Neural cell (in vitro differentiated cells): ENCODE measurements around the gene CLIP4.

ENCODE experiments used
- CTCF ChIP-seq: fragments of 450-650 bp; IDR thresholded peaks from 2 replicates; pipeline ENCODE4 v1.5.1; 2014; ENCODE audit warnings: antibody characterized with exemption, mild to moderate bottlenecking, moderate library complexity; ENCODE audit not compliant: poor library complexity, severe bottlenecking
- EP300 ChIP-seq: fragments of 450-650 bp; conservative IDR thresholded peaks from 2 replicates; pipeline ENCODE4 v1.6.1; 2014; ENCODE audit warnings: antibody characterized with exemption, mild to moderate bottlenecking, moderate library complexity; ENCODE audit not compliant: poor library complexity, severe bottlenecking
- EZH2 ChIP-seq: fragments of 200-600, 300-800 bp; shearing (Covaris generic), sonication (generic); IDR thresholded peaks from 2 replicates; pipeline ENCODE4 v1.6.1; 2014; ENCODE audit warnings: antibody characterized with exemption, low read length, borderline replicate concordance, mild to moderate bottlenecking; ENCODE audit not compliant: insufficient read depth, poor library complexity, severe bottlenecking
- MXI1 ChIP-seq: fragments of 450-650 bp; conservative IDR thresholded peaks from 2 replicates; pipeline ENCODE4 v1.6.1; 2014; ENCODE audit warnings: antibody characterized with exemption, mild to moderate bottlenecking; ENCODE audit not compliant: poor library complexity, severe bottlenecking
- POLR2AphosphoS5 ChIP-seq: IDR thresholded peaks from 2 replicates; pipeline ENCODE4 v1.6.1; 2012
- RAD21 ChIP-seq: fragments of 450-650 bp; conservative IDR thresholded peaks from 2 replicates; pipeline ENCODE4 v1.6.1; 2014; ENCODE audit warnings: antibody characterized with exemption, mild to moderate bottlenecking, moderate library complexity
- TF ChIP-seq, protein P1 (sequence below): IDR thresholded peaks from 2 replicates; pipeline ENCODE4 v1.6.1; 2012; ENCODE audit warnings: borderline replicate concordance

DNA sequence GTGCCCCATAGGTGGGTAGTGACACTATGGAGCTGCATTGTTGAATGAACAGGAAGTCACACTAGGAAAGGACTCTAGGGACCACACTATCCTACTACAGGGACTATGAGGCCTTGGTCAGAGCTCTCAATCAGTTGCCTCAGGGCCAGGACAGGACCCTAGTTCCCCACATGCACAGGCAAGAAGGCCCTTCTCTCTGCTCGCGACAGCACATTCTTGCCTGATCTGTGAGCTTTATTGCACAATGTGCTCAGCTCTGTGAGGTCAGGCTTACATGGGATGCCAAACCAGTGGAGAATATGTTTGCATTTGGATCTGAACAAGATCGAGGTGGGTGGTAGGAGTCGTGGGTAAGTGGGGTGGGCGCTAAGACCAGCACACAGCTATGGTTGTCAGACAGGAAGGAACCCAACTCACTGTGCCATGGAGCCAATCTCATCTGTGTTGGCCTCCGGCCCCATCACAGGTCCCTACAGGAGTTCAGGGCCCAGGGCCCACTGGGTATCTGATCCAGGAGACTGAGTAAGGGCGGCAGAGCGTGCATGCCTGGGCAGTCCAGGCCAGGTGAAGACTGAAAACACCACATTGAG is 48.8 kb upstream of the CLIP4 start:
- no peak for TF ChIP-seq RAD21
- no peak for TF ChIP-seq CTCF
- TF ChIP-seq EP300: no peak
- no peak for TF ChIP-seq EZH2
- TF ChIP-seq POLR2AphosphoS5: no peak
- TF ChIP-seq, protein P1, sequence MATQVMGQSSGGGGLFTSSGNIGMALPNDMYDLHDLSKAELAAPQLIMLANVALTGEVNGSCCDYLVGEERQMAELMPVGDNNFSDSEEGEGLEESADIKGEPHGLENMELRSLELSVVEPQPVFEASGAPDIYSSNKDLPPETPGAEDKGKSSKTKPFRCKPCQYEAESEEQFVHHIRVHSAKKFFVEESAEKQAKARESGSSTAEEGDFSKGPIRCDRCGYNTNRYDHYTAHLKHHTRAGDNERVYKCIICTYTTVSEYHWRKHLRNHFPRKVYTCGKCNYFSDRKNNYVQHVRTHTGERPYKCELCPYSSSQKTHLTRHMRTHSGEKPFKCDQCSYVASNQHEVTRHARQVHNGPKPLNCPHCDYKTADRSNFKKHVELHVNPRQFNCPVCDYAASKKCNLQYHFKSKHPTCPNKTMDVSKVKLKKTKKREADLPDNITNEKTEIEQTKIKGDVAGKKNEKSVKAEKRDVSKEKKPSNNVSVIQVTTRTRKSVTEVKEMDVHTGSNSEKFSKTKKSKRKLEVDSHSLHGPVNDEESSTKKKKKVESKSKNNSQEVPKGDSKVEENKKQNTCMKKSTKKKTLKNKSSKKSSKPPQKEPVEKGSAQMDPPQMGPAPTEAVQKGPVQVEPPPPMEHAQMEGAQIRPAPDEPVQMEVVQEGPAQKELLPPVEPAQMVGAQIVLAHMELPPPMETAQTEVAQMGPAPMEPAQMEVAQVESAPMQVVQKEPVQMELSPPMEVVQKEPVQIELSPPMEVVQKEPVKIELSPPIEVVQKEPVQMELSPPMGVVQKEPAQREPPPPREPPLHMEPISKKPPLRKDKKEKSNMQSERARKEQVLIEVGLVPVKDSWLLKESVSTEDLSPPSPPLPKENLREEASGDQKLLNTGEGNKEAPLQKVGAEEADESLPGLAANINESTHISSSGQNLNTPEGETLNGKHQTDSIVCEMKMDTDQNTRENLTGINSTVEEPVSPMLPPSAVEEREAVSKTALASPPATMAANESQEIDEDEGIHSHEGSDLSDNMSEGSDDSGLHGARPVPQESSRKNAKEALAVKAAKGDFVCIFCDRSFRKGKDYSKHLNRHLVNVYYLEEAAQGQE: no peak
- TF ChIP-seq MXI1: no peak
